GM19463 (cell line): ENCODE data around the gene SORCS2.

Experiments used
- ATAC-seq: cut with Tn5 transposase; IDR thresholded peaks from one replicate; pipeline ENCODE4 v1.9.1; 2021; ENCODE audit warnings: mild to moderate bottlenecking, moderate library complexity; ENCODE audit not compliant: unreplicated experiment

Gene SORCS2

GRCh38 chr4:7217039-7217438 is 24.7 kb downstream of the SORCS2 start:
- no peak for ATAC-seq

- ATAC-seq: no peak
Observed at GRCh38 chr4:7217474-7218321, 25.4 kb downstream of the SORCS2 start.

GRCh38 chr4:7218686-7219085 is 26.3 kb downstream of the SORCS2 start:
- no peak for ATAC-seq

GRCh38 chr4:7222521-7222920 is 30.2 kb downstream of the SORCS2 start:
- no peak for ATAC-seq

- no peak for ATAC-seq
Observed at GRCh38 chr4:7223541-7223940, 31.2 kb downstream of the SORCS2 start.

- ATAC-seq: no peak
Observed at GRCh38 chr4:7224001-7224400, 31.7 kb downstream of the SORCS2 start.

- ATAC-seq: no peak
Observed at GRCh38 chr4:7224878-7225533, 32.7 kb downstream of the SORCS2 start.

GRCh38 chr4:7226439-7226838 is 34.1 kb downstream of the SORCS2 start:
- no peak for ATAC-seq

- no peak for ATAC-seq
Observed at GRCh38 chr4:7227008-7227407, 34.7 kb downstream of the SORCS2 start.

- ATAC-seq: no peak
Observed at GRCh38 chr4:7228734-7229133, 36.4 kb downstream of the SORCS2 start.

- ATAC-seq: no peak
Observed at GRCh38 chr4:7232061-7232650, 39.8 kb downstream of the SORCS2 start.

GRCh38 chr4:7233006-7233580 is 40.8 kb downstream of the SORCS2 start:
- no peak for ATAC-seq

- no peak for ATAC-seq
Observed at GRCh38 chr4:7233601-7234000, 41.3 kb downstream of the SORCS2 start.

GRCh38 chr4:7234355-7235029 is 42.2 kb downstream of the SORCS2 start:
- no peak for ATAC-seq

GRCh38 chr4:7235030-7235380 is 42.7 kb downstream of the SORCS2 start:
- ATAC-seq: no peak

- ATAC-seq: no peak
Observed at GRCh38 chr4:7236847-7237246, 44.5 kb downstream of the SORCS2 start.

GRCh38 chr4:7237873-7238272 is 45.5 kb downstream of the SORCS2 start:
- ATAC-seq: no peak

GRCh38 chr4:7238300-7238960 is 46.1 kb downstream of the SORCS2 start:
- no peak for ATAC-seq

GRCh38 chr4:7239101-7239820 is 46.9 kb downstream of the SORCS2 start:
- ATAC-seq: no peak

GRCh38 chr4:7239844-7240243 is 47.5 kb downstream of the SORCS2 start:
- ATAC-seq: no peak
